ENCODE results near the gene PLD5.

The PLD5 gene

GRCh38 chr1:242242983-242243382 lies 281.5 kb downstream of the PLD5 start:
- FAIRE-seq (no peak), DNase-seq (ENCODE audit: insufficient read length, low spot score) (no peak)
- TF ChIP-seq CTCF (IDR thresholded peaks at IDR 0.05; ENCODE audit: insufficient read depth, missing control alignments) = no peak

- DNase-seq (ENCODE audit: insufficient read length, low spot score) (no peak), FAIRE-seq (no peak)
- no peak for TF ChIP-seq CTCF (IDR thresholded peaks at IDR 0.05; ENCODE audit: insufficient read depth, missing control alignments)
Measured at GRCh38 chr1:242241936-242242335, 282.6 kb downstream of the PLD5 start.

- FAIRE-seq (no peak), DNase-seq (ENCODE audit: insufficient read length, low spot score) (no peak)
- TF ChIP-seq CTCF (IDR thresholded peaks at IDR 0.05; ENCODE audit: insufficient read depth, missing control alignments) = no peak
Measured at GRCh38 chr1:242240691-242241090, 283.8 kb downstream of the PLD5 start.

- no peak for FAIRE-seq
- no peak for TF ChIP-seq CTCF (IDR thresholded peaks at IDR 0.05; ENCODE audit: insufficient read depth, missing control alignments)
Measured at GRCh38 chr1:242240077-242240476, 284.4 kb downstream of the PLD5 start.

GRCh38 chr1:242239398-242239797 lies 285.1 kb downstream of the PLD5 start:
- FAIRE-seq = no peak
- TF ChIP-seq CTCF (IDR thresholded peaks at IDR 0.05; ENCODE audit: insufficient read depth, missing control alignments) = no peak
- DNase-seq (ENCODE audit: insufficient read length, low spot score) = no peak

More at GRCh38 chr1:242240077-242240476, 284.4 kb downstream of the PLD5 start:
- no peak for DNase-seq (ENCODE audit: insufficient read length, low spot score)

GRCh38 chr1:242237051-242237450 lies 287.4 kb downstream of the PLD5 start:
- no peak for FAIRE-seq
- DNase-seq (ENCODE audit: insufficient read length, low spot score) = no peak
- TF ChIP-seq CTCF (IDR thresholded peaks at IDR 0.05; ENCODE audit: insufficient read depth, missing control alignments) = no peak

- no peak for TF ChIP-seq CTCF (IDR thresholded peaks at IDR 0.05; ENCODE audit: insufficient read depth, missing control alignments)
- FAIRE-seq = no peak
- no peak for DNase-seq (ENCODE audit: insufficient read length, low spot score)
Measured at GRCh38 chr1:242228991-242229390, 295.5 kb downstream of the PLD5 start.

All from D721Med (cell line).